Activated CD4-positive, alpha-beta T cell treated with anti-CD3 and anti-CD28 coated beads for 36 hours (primary cell): ENCODE results near the gene GRAMD1C. TPM values are rescaled to one million over a fixed set of nuclear protein-coding genes. Genes with fewer than 3 reads are reported as not detected.
"Not testable (repeated sequence)": the region's sequence is repeated elsewhere in the genome, so short reads cannot be mapped to it uniquely, and the experiment has no call there.

Experiments used
- ATAC-seq: fragments of 200-7000 bp; cut with Tn5 transposase; one replicate; pipeline ENCODE4 v1.10.0; 2021; ENCODE audit warnings: mild to moderate bottlenecking, moderate library complexity
- CTCF ChIA-PET: fragments of 350-600 bp; sonication (Branson Sonifier 250); formaldehyde crosslinking; loops from one replicate; lab custom pipeline; 2021; ENCODE audit warnings: antibody characterized with exemption; lab: Charles Lee
- POLR2A ChIA-PET: fragments of 350-600 bp; sonication (Branson Sonifier 250); formaldehyde crosslinking; loops from one replicate; lab custom pipeline; 2021; ENCODE audit warnings: antibody characterized with exemption, inconsistent platforms; lab: Charles Lee
- DNase-seq: peaks from one replicate; pipeline ENCODE4 v3.0.0-alpha.2; 2020
- H3K27ac Mint-ChIP-seq: one replicate; pipeline ENCODE4 v1.8.0; 2021; ENCODE audit warnings: mixed read lengths
- H3K27me3 Mint-ChIP-seq: one replicate; pipeline ENCODE4 v1.8.0; 2021; ENCODE audit warnings: mixed read lengths
- H3K36me3 Mint-ChIP-seq: one replicate; pipeline ENCODE4 v1.8.0; 2021; ENCODE audit warnings: low read depth, mixed read lengths
- H3K4me1 Mint-ChIP-seq: one replicate; pipeline ENCODE4 v1.8.0; 2021; ENCODE audit warnings: mixed read lengths
- H3K4me3 Mint-ChIP-seq: one replicate; pipeline ENCODE4 v1.8.0; 2021; ENCODE audit warnings: mild to moderate bottlenecking, moderate library complexity, mixed read lengths
- H3K9me3 Mint-ChIP-seq: one replicate; pipeline ENCODE4 v1.8.0; 2021; ENCODE audit warnings: low read depth, mixed read lengths
- intact Hi-C, 2 experiments: fragments of 100-400 bp; cut with DNase I in 1 of 2; cut with micrococcal nuclease in 1 of 2; formaldehyde crosslinking; loops; one replicate each; pipeline versions ENCODE4 v1.14.2 to v1.15.1; 2022 to 2024; cut with DNase I, micrococcal nuclease
- total RNA-seq, 2 experiments: library from RNA; stranded (reverse); gene quantifications; one replicate each; pipeline ENCODE4 v1.2.3, GENCODE V29; 2021

Gene GRAMD1C
- total RNA-seq, 2 experiments from 2014 or later: 0.87 to 0.97 TPM

DNA sequence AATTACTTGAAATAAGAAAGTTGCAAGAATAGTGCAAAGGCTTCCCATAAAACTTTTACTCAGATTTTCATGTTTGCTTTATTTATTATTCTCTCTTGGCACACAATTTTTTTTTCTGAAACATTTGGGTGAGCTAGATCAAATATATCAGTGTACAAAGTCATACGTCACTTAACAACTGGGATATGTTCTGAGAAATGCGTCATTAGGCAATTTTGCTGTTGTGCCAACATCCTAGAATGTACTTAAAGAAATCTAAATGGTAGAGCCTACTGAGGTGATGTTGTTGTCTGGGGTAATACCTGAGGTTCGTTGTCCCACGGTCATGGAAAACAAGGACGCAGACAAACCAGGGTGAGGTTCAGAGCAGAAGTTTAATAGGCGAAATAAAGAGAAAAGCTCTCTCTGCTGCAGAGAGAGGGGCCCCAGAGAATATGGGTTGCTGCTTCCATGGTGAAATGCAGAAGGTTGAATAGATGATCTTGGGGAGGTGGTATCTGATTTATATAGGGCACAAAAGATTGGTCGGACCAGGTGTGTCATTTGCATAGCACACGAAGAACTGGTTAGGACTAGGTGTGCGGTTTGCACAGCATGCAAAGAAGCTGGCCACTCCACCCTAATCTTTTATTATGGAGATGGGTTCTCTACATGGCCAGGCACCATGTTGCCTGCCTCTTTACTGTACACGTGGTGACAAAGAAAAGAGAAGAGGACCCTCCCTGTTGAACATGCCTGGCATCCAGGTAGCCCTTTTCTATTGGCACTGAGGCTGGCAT is 8.8 kb upstream of the GRAMD1C start:
- DNase-seq (no peak), ATAC-seq (no peak)
- Mint-ChIP-seq H3K27me3 (no peaks in the 10 kb centered on the region), H3K4me3 (no peak overlapping the region), H3K27ac (no peak overlapping the region), H3K4me1 (peaks cover 6% of the 10 kb centered on the region), H3K9me3 (peaks cover 9% of the 10 kb centered on the region), H3K36me3 (no peaks in the 10 kb centered on the region)
- intact Hi-C loops: no loop called here
- ChIA-PET POLR2A (no interaction called here), CTCF (interaction anchor here (1.0 kb wide), 1 partner anchor 93 kb away, joined by 3 read pairs; no protein-coding TSS in a partner anchor)

DNA sequence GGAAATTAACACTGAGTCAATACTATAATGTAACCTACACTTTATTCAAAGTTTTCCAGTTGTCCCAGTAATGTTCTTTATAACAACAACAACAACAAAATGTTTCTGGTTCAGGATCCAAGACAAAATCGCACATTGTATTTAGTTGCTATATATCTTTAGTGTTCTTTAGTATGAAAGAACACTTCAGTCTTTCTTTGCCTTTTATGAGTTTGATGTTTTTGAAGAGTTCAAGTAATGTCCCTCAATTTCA is 7.6 kb upstream of the GRAMD1C start:
- CTCF ChIA-PET: no interaction called here
- H3K27me3 Mint-ChIP-seq: no peaks in the 10 kb centered on the region

DNA sequence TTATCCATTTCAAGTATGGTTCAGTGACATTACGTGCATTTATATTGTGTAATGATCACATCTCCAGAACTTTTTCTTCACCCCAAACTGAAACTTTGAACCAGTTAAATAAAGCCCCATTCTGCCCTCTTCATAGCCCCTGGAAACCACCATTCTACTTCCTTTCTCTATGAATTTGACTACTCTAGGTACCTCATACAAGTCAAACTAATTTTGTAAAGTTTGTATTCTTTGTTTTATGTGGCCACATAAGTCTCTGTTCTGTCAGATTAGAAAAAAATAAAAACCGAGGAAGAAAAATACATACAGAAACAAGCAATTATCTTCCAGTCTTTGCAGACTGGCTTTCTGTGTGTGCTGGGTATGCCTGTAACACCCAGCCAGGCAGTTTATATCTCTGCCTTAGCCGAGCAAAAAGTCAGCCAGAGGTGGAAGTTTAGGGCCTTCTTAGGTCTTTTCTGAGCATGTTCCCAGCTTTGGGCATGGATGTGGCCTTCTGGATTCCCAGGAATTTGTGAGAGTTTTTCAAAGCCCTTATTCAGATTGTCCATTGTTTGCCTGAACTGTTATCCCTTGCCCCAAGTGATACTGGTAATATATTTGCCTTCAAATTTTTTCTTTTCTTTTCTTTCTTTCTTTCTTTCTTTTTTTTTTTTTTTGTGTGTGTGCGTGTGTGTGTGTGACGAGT is 6.0 kb upstream of the GRAMD1C start:
- intact Hi-C loops: no loop called here
- CTCF ChIA-PET: interaction anchor here (3.2 kb wide), 1 partner anchor 12 kb away, joined by 12 read pairs; no protein-coding TSS in a partner anchor
- Mint-ChIP-seq H3K4me3 (no peak overlapping the region), H3K27ac (no peak overlapping the region), H3K4me1 (no peaks in the 10 kb centered on the region), H3K27me3 (no peaks in the 10 kb centered on the region), H3K9me3 (peaks cover 9% of the 10 kb centered on the region), H3K36me3 (no peaks in the 10 kb centered on the region)
- ATAC-seq (peak; percentile 47), DNase-seq (no peak)
- POLR2A ChIA-PET: no interaction called here

More for the DNA sequence above, 7.6 kb upstream of the GRAMD1C start:
- Mint-ChIP-seq H3K36me3 (no peaks in the 10 kb centered on the region), H3K9me3 (peaks cover 9% of the 10 kb centered on the region), H3K4me3 (no peak overlapping the region), H3K27ac (no peak overlapping the region), H3K4me1 (no peaks in the 10 kb centered on the region)
- POLR2A ChIA-PET: no interaction called here
- ATAC-seq (no peak), DNase-seq (no peak)
- intact Hi-C loops: no loop called here

DNA sequence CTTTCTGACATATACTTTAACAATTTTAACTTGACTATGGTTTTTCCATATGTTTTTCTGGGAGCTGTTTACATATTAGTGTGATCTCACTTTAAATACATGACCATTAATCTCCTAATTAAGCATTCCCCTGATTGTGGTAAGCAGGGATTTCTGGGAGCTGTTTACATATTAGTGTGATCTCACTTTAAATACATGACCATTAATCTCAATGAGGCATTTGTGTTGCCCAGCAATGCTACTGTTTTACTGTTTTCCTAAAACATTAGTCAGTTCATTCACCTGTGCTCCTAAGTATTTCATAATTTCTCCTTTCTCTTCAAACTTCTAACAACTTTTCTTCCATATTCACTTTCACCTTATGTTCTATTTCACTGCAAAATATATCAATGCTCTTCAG is 3.6 kb upstream of the GRAMD1C start:
- ChIA-PET POLR2A (interaction anchor here (0.6 kb wide), 1 partner anchor 116 kb away, joined by 3 read pairs; no protein-coding TSS in a partner anchor), CTCF (interaction anchor here (0.6 to 3.2 kb wide), 8 partner anchors 9 to 1092 kb away, joined by 3 to 12 read pairs (median 3); no protein-coding TSS in a partner anchor)

DNA sequence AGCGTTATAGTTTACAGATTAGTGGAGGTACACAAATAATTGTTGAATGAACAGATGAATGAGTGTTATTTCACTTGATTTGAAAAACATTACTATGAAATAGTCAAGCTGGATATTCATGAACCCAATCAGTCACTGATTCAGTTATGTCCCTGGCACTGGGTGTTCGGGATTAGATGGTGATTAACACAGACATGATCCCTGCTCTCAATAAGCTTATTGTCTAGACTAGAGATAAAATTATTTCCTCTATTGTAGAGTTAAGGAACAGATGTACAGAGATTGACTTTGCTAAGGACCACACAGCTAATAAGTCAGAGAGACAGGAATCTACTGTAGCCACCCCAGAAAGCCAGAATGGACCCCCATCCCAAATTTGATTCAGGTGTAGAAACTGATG is 963 bp downstream of the GRAMD1C start:
- H3K9me3 Mint-ChIP-seq: no peaks in the 10 kb centered on the region
- H3K4me3 Mint-ChIP-seq: peak overlapping the region; percentile 73
- H3K36me3 Mint-ChIP-seq: no peaks in the 10 kb centered on the region
- H3K27ac Mint-ChIP-seq: no peak overlapping the region
- POLR2A ChIA-PET: interaction anchor here (0.6 kb wide), 1 partner anchor 18 kb away, joined by 6 read pairs; no protein-coding TSS in a partner anchor
- H3K27me3 Mint-ChIP-seq: peaks cover 3% of the 10 kb centered on the region
- DNase-seq (no peak), ATAC-seq (no peak)
- peaks cover 8% of the 10 kb centered on the region for H3K4me1 Mint-ChIP-seq
- CTCF ChIA-PET: interaction anchor here (0.6 to 4.6 kb wide), 8 partner anchors 13 to 279 kb away, joined by 3 to 32 read pairs (median 3); partner anchors contain the start of genes ATP6V1A and NAA50
- intact Hi-C loops: loop anchor here (2.0 to 5.0 kb wide), 6 partner anchors 73 to 313 kb away; partner anchors contain the start of genes CCDC191 (in 2 of the 2) and QTRT2 (in 2 of the 2)

More for the DNA sequence above, 3.6 kb upstream of the GRAMD1C start:
- Mint-ChIP-seq H3K36me3 (no peaks in the 10 kb centered on the region), H3K4me3 (no peak overlapping the region), H3K4me1 (peaks cover 8% of the 10 kb centered on the region), H3K9me3 (peaks cover 9% of the 10 kb centered on the region), H3K27ac (no peak overlapping the region), H3K27me3 (peaks cover 3% of the 10 kb centered on the region)
- ATAC-seq (no peak), DNase-seq (no peak)
- intact Hi-C loops: loop anchor here (5.0 kb wide), 3 partner anchors 98 to 317 kb away; partner anchors contain the start of genes CCDC191 (in 1 of the 2) and QTRT2 (in 1 of the 2)

DNA sequence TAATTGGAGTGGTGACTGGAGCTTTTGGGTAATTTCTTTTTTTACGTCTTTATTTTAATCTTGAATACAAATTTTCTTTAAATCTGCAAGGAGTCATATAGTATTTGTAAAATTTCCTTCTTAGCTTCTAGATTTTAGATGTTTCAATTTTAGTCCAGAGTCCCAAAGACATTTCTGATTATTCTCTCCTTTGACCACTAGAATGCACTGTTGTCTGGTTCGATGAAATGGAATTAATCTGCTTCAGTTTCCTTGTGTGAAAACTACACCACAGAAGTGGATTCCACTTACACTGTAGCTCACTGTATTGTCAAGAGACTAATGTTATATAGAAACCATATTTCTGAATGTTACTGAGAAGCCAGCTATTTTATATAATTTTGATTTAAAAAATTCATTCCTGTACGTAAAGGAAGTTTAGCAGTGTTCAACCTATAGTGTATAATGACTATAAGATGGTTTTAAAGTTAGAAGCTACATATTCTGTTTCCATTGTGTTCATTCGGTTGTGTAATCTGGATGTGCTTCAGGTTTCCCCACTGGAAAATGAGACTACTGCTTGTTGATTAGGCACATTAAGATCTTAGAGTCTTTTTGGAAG is 6.1 kb downstream of the GRAMD1C start:
- DNase-seq (no peak), ATAC-seq (no peak)
- H3K9me3 Mint-ChIP-seq: no peaks in the 10 kb centered on the region
- intact Hi-C loops: loop anchor here in 1 of 2 experiments (1.0 to 10.0 kb wide), 4 partner anchors 69 to 1970 kb away; partner anchors contain the start of genes CCDC191 and QTRT2
- H3K4me3 Mint-ChIP-seq: no peak overlapping the region
- POLR2A ChIA-PET: no interaction called here
- no peak overlapping the region for H3K27ac Mint-ChIP-seq
- no peaks in the 10 kb centered on the region for H3K36me3 Mint-ChIP-seq
- H3K27me3 Mint-ChIP-seq: no peaks in the 10 kb centered on the region
- H3K4me1 Mint-ChIP-seq: no peaks in the 10 kb centered on the region
- CTCF ChIA-PET: interaction anchor here (0.7 to 4.2 kb wide), 29 partner anchors 10 to 303 kb away, joined by 3 to 29 read pairs (median 3); partner anchors contain the start of gene CCDC191

DNA sequence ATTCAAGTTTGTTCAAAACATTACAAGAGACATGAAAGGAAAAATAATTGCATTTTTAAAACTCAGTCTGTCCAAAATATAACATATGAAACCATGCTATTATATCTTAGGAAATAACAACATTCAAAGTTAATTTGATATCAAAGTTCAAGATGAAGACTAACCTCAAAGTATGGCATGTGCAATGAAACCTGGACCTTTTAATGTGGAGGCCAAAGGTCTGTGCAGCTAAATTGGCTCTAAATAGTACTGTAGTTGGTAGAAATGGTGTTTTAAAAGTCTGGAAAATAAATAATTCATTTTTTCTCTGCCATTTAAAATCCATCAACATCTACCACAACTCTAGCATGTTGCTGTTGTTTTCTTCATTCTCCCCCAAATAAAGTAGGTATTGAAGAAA is 8.7 kb downstream of the GRAMD1C start:
- H3K27ac Mint-ChIP-seq: no peak overlapping the region
- no peak overlapping the region for H3K4me3 Mint-ChIP-seq
- H3K36me3 Mint-ChIP-seq: no peaks in the 10 kb centered on the region
- CTCF ChIA-PET: interaction anchor here (0.6 to 4.2 kb wide), 5 partner anchors 9 to 102 kb away, joined by 3 to 29 read pairs (median 3); partner anchors contain the start of gene GRAMD1C
- H3K4me1 Mint-ChIP-seq: no peaks in the 10 kb centered on the region
- H3K27me3 Mint-ChIP-seq: no peaks in the 10 kb centered on the region
- DNase-seq (no peak), ATAC-seq (no peak)
- POLR2A ChIA-PET: no interaction called here
- intact Hi-C loops: loop anchor here in 1 of 2 experiments (10.0 kb wide), 2 partner anchors 568 to 1968 kb away; no protein-coding TSS in a partner anchor
- H3K9me3 Mint-ChIP-seq: no peaks in the 10 kb centered on the region

DNA sequence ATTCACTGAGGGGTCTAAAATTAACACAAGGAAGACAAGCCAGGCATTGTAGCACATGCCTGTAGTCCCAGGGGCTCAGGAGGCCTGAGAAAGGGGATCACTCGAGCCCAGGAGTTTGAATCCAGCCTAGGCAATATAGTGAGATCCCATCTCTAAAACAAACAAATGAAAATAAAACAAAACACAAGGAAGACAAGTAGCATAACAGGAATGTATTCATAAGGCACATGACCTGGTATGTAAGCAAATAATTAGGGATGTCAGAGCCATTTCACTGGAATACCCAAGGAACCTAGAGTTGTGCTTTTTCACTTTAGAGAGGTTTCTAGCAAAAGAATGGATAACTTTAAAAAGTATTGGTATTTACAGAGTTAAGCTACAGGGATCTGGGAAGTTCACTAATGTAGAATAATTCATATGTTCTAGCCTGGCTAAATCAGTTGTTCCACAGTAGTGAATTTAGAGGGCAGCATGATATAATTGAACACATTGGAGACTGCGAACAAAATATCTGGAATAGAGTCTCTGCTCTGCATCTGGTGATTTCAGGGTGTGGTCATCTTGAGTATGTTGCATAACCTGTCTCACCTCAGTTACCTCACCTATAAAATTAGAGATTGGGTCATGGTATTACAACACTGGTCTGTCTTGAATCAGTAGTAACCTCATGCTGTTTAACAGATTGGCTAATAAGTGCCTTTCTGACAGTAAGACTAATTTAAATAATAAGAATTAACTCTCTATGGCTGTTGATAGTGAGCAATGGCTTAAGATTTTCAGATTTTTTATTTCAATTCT is 9.3 kb downstream of the GRAMD1C start:
- Mint-ChIP-seq H3K27me3 (no peaks in the 10 kb centered on the region), H3K4me3 (no peak overlapping the region), H3K9me3 (no peaks in the 10 kb centered on the region), H3K36me3 (no peaks in the 10 kb centered on the region), H3K27ac (no peak overlapping the region), H3K4me1 (no peaks in the 10 kb centered on the region)
- intact Hi-C loops: loop anchor here in 1 of 2 experiments (10.0 kb wide), 2 partner anchors 567 to 1967 kb away; no protein-coding TSS in a partner anchor
- ChIA-PET POLR2A (no interaction called here), CTCF (interaction anchor here (0.9 to 1.1 kb wide), 2 partner anchors 63 to 103 kb away, joined by 3 to 4 read pairs; no protein-coding TSS in a partner anchor)
- ATAC-seq (no peak), DNase-seq (no peak)

DNA sequence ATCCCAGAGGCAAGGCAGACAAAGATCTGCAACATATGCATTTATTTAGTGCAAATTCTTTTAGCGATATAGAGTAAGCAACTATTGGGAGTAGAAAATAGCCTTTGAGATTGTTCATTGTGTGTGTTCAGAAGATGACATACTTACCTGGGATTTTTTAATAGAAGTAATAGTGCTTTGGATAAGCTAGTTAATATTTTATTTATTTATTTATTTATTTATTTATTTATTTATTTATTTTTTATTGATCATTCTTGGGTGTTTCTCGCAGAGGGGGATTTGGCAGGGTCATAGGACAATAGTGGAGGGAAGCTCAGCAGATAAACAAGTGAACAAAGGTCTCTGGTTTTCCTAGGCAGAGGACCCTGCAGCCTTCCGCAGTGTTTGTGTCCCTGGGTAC is 10.5 kb downstream of the GRAMD1C start:
- ATAC-seq, POLR2A ChIA-PET, H3K9me3 Mint-ChIP-seq, DNase-seq, H3K36me3 Mint-ChIP-seq, H3K4me1 Mint-ChIP-seq, H3K4me3 Mint-ChIP-seq, H3K27ac Mint-ChIP-seq, H3K27me3 Mint-ChIP-seq: not testable (repeated sequence)
- intact Hi-C loops: loop anchor here in 1 of 2 experiments (10.0 kb wide), 2 partner anchors 566 to 1966 kb away; no protein-coding TSS in a partner anchor
- CTCF ChIA-PET: interaction anchor here (0.6 kb wide), 1 partner anchor 197 kb away, joined by 4 read pairs; no protein-coding TSS in a partner anchor

DNA sequence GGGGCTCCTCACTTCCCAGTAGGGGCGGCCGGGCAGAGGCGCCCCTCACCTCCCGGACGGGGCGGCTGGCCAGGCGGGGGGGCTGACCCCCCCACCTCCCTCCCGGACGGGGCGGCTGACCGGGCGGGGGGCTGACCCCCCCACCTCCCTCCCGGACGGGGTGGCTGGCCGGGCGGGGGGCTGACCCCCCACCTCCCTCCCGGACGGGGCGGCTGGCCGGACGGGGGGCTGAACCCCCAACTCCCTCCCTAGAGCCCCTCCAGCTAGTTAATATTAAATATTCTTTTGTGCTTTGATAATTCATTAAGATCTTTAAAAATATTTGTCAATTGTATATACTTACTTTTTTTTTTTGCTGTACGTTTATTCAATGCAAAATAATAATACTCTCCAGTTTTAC is 11.3 kb downstream of the GRAMD1C start:
- H3K36me3 Mint-ChIP-seq, CTCF ChIA-PET, H3K9me3 Mint-ChIP-seq, DNase-seq, H3K4me1 Mint-ChIP-seq, H3K4me3 Mint-ChIP-seq, ATAC-seq, H3K27ac Mint-ChIP-seq, H3K27me3 Mint-ChIP-seq: not testable (repeated sequence)
- intact Hi-C loops: loop anchor here in 1 of 2 experiments (10.0 kb wide), 2 partner anchors 565 to 1965 kb away; no protein-coding TSS in a partner anchor
- POLR2A ChIA-PET: interaction anchor here (0.6 kb wide), 1 partner anchor 119 kb away, joined by 6 read pairs; no protein-coding TSS in a partner anchor
